ENCODE data around the gene TNN. TPM values are rescaled to one million over a fixed set of nuclear protein-coding genes. Genes with fewer than 3 reads are reported as not detected.

Gene TNN
- total and polyA plus RNA-seq, 7 donors: 0.03 to 0.36 (median 0.28) TPM; not detected in 2

DNA sequence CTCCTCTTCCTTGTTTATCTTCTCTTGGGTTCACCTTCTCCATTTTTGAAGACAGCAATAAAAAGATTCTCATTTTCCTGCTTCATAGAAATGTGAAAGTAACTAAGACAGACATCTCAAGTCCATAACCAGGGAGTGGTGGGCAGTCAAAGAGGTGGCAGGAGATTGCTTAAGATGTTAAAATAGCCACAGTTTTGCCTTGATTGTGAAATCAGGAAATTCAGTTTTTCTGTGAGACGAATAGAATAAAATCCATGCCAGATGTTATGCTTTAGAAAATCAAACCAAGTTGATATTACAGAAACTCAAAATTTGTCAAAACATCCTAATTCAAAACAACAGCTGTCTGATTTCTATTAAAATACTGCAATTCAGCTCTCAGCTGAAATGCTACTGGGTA, 57.2 kb downstream of the TNN start:
- Histone ChIP-seq H3K27me3 (no peaks in the 10 kb centered on the region), H3K4me3 (no peak overlapping the region), H3K9me3 (no peaks in the 10 kb centered on the region), H3K36me3 (no peaks in the 10 kb centered on the region), H3K4me1 (peaks cover 0 to 39% (median 32%) of the 10 kb centered on the region in 4 donors), H3K27ac (peak overlapping the region; percentile 33 to 49 (median 35))
- 51 to 65% methylated on average over 1 of the region's 1 CpG for WGBS, 2 donors
- TF ChIP-seq, protein P1, sequence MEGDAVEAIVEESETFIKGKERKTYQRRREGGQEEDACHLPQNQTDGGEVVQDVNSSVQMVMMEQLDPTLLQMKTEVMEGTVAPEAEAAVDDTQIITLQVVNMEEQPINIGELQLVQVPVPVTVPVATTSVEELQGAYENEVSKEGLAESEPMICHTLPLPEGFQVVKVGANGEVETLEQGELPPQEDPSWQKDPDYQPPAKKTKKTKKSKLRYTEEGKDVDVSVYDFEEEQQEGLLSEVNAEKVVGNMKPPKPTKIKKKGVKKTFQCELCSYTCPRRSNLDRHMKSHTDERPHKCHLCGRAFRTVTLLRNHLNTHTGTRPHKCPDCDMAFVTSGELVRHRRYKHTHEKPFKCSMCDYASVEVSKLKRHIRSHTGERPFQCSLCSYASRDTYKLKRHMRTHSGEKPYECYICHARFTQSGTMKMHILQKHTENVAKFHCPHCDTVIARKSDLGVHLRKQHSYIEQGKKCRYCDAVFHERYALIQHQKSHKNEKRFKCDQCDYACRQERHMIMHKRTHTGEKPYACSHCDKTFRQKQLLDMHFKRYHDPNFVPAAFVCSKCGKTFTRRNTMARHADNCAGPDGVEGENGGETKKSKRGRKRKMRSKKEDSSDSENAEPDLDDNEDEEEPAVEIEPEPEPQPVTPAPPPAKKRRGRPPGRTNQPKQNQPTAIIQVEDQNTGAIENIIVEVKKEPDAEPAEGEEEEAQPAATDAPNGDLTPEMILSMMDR (IDR thresholded peaks at IDR 0.05): no peak
- no peak for TF ChIP-seq POLR2A (IDR thresholded peaks at IDR 0.05)
- TF ChIP-seq EP300 (IDR thresholded peaks at IDR 0.05): no peak
- no peak for TF ChIP-seq POLR2AphosphoS5 (IDR thresholded peaks at IDR 0.05)
- intact Hi-C loops (cut with DNase I): loop anchor here (1.0 to 10.0 kb wide), 2 partner anchors 94 to 1100 kb away; partner anchors contain the start of gene RC3H1
- no peak for DNase-seq

DNA sequence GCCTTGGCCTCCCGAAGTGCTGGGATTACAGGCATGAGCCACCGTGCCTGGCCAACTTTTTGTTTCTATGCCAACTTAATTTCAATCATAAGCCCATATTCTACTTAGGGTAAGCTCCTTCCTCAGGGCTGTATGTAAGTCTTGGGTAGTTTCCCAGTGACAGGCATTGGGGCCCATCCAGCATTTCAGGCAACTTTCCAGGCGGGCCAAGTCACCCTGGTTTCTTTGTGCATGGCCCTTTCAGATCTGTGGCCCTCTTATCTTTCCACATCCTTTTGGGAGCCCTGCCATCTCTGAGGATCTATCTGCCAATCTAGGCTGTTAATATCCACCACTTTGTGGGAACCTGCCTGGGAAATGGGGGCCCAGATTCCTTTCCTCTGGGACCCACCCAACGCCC, 58.7 kb downstream of the TNN start:
- H3K36me3 ChIP-seq: no peaks in the 10 kb centered on the region
- H3K4me3 ChIP-seq: no peak overlapping the region
- 66 to 71% methylated on average over 4 of the region's 4 CpGs for WGBS, 2 donors
- intact Hi-C loops (cut with DNase I): loop anchor here (10.0 kb wide), 1 partner anchor 1102 kb away; the partner anchor contains the start of gene RC3H1
- H3K27me3 ChIP-seq: no peaks in the 10 kb centered on the region
- TF ChIP-seq POLR2A (IDR thresholded peaks at IDR 0.05) (no peak), POLR2AphosphoS5 (IDR thresholded peaks at IDR 0.05) (no peak), EP300 (IDR thresholded peaks at IDR 0.05) (no peak)
- peak overlapping the region; percentile 72 to 82 (median 79) for H3K27ac ChIP-seq
- peaks cover 0 to 54% (median 47%) of the 10 kb centered on the region in 4 donors for H3K4me1 ChIP-seq
- no peak for DNase-seq
- no peaks in the 10 kb centered on the region for H3K9me3 ChIP-seq

DNA sequence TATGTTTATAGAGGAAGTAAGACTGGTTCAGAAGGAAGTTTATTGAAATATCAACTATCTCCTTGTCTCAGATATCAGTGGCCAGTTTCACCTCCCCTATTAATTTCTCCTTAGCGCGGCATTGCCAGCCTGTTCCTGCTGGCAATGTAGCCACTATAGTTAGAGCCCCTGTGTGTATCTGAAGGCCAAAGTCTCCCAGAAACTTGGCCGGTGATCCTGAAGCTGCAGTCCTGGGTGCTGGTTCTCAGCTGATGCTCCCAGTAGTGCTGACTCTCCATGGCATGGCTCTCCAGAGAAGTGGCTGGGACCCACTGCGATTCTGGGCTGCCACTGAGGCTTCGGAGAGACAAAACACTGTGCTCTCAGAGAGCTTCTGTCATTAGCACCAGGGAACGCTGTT, 59.9 kb downstream of the TNN start:
- no peak overlapping the region for H3K4me3 ChIP-seq
- no peaks in the 10 kb centered on the region for H3K9me3 ChIP-seq
- DNase-seq: no peak
- H3K27me3 ChIP-seq: no peaks in the 10 kb centered on the region
- H3K27ac ChIP-seq: peak overlapping the region; percentile 72 to 82 (median 79)
- TF ChIP-seq EP300 (IDR thresholded peaks at IDR 0.05): no peak
- no peak for TF ChIP-seq POLR2AphosphoS5 (IDR thresholded peaks at IDR 0.05)
- no peak for TF ChIP-seq POLR2A (IDR thresholded peaks at IDR 0.05)
- TF ChIP-seq, protein P1 (IDR thresholded peaks at IDR 0.05): no peak
- intact Hi-C loops (cut with DNase I): loop anchor here (10.0 kb wide), 1 partner anchor 1103 kb away; the partner anchor contains the start of gene RC3H1
- 74 to 91% methylated on average over 6 of the region's 6 CpGs for WGBS, 2 donors
- H3K4me1 ChIP-seq: peaks cover 0 to 66% (median 59%) of the 10 kb centered on the region in 4 donors
- H3K36me3 ChIP-seq: no peaks in the 10 kb centered on the region

DNA sequence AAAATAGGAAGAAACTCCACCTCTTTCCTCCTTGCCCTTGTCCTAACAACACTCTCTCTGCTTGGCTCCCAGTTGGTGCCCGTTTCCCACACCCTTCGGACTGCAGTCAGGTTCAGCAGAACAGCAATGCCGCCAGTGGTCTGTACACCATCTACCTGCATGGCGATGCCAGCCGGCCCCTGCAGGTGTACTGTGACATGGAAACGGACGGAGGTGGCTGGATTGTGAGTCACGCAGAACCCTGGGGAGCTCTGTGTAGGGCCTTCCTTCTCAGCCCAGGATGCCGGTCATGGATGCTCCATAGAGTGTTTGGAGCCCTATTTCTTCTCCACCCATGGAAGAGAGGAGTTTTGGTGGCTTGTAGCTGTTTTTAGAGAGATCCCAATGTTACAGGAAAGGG, 60.9 kb downstream of the TNN start:
- intact Hi-C loops (cut with DNase I): loop anchor here (10.0 kb wide), 1 partner anchor 1104 kb away; the partner anchor contains the start of gene RC3H1
- no peak for DNase-seq
- 89 to 95% methylated on average over 9 of the region's 9 CpGs for WGBS, 2 donors
- no peaks in the 10 kb centered on the region for H3K27me3 ChIP-seq
- H3K36me3 ChIP-seq: no peaks in the 10 kb centered on the region
- peak overlapping the region; percentile 72 to 82 (median 79) for H3K27ac ChIP-seq
- TF ChIP-seq EP300 (IDR thresholded peaks at IDR 0.05): no peak
- no peak overlapping the region for H3K4me3 ChIP-seq
- peaks cover 0 to 75% (median 66%) of the 10 kb centered on the region in 4 donors for H3K4me1 ChIP-seq
- H3K9me3 ChIP-seq: no peaks in the 10 kb centered on the region

DNA sequence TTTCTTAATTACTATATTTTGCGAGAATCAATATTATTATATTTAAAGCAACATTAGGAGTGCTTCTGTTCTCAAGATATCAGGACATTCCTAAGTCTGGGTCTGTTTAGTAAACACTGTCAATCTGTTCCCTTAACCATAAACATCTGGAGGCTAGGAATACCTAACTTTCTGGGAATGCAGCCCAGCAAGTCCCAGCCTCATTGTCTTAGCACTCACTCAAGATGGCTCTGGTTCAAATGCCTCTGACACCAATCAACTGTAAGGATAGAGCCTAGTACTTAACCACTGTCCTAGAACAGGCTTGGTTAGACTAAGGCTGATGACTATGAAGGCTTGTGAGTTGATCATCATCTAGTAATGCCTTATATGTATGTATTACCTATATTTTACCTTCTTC, 61.5 kb downstream of the TNN start:
- TF ChIP-seq EP300 (IDR thresholded peaks at IDR 0.05) (peak in 1 of 4 donors; percentile 11), POLR2AphosphoS5 (IDR thresholded peaks at IDR 0.05) (peak in 3 of 4 donors; percentile 63 to 73 (median 73)), POLR2A (IDR thresholded peaks at IDR 0.05) (no peak)
- TF ChIP-seq, protein P1 (IDR thresholded peaks at IDR 0.05): no peak
- no peak overlapping the region for H3K4me3 ChIP-seq

More for the DNA sequence above, 61.5 kb downstream of the TNN start:
- 68 to 84% methylated on average over 1 of the region's 1 CpG for WGBS, 2 donors
- no peak for DNase-seq
- H3K27me3 ChIP-seq: no peaks in the 10 kb centered on the region
- intact Hi-C loops (cut with DNase I): loop anchor here (10.0 kb wide), 1 partner anchor 1104 kb away; the partner anchor contains the start of gene RC3H1
- H3K27ac ChIP-seq: peak overlapping the region; percentile 72 to 82 (median 79)
- H3K36me3 ChIP-seq: no peaks in the 10 kb centered on the region
- H3K4me1 ChIP-seq: peaks cover 0 to 79% (median 66%) of the 10 kb centered on the region in 4 donors
- no peaks in the 10 kb centered on the region for H3K9me3 ChIP-seq

Data from sigmoid colon (tissue), 7 donors.